ENCODE data around the gene TMEM201.
"Not testable (repeated sequence)": the region's sequence is repeated elsewhere in the genome, so short reads cannot be mapped to it uniquely, and the experiment has no call there.

Gene TMEM201

GRCh38 chr1:9621032-9621431, 32.3 kb downstream of the TMEM201 start:
- DNase-seq (ENCODE audit: low read depth in 2 of 2): no peak

GRCh38 chr1:9624081-9624480, 35.4 kb downstream of the TMEM201 start:
- no peak for DNase-seq (ENCODE audit: low read depth in 2 of 2)

DNA sequence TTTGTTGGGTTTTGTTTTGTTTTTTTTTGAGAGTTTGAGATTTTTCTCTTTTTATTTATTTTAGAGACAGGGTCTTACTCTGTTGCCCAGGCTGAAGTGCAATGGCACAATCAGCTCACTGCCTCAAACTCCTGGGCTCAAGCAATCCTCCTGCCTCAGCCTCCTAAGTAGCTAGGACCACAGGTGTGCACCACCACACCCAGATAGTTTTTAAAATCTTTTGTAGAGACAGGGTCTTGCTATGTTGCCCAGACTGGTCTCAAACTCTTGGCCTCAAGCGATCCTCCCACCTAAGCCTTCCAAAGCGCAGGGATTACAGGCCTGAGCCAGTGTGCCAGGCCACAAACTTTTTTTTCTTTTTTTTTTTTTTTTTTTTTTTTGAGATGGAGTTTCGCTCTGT, 36.3 kb downstream of the TMEM201 start:
- not testable (repeated sequence) for DNase-seq (ENCODE audit: low read depth in 2 of 2)

- no peak for DNase-seq (ENCODE audit: low read depth in 2 of 2)
These were observed 37.5 kb downstream of the TMEM201 start for GRCh38 chr1:9626201-9626608.

GRCh38 chr1:9628541-9629444, 40.1 kb downstream of the TMEM201 start:
- peak; percentile 49 to 62 for DNase-seq (ENCODE audit: low read depth in 2 of 2)

- DNase-seq (ENCODE audit: low read depth in 2 of 2): peak; percentile 69 to 73
These were observed 40.9 kb downstream of the TMEM201 start for GRCh38 chr1:9629445-9630201.

GRCh38 chr1:9630331-9631111, 41.8 kb downstream of the TMEM201 start:
- no peak for DNase-seq (ENCODE audit: low read depth in 2 of 2)

DNA sequence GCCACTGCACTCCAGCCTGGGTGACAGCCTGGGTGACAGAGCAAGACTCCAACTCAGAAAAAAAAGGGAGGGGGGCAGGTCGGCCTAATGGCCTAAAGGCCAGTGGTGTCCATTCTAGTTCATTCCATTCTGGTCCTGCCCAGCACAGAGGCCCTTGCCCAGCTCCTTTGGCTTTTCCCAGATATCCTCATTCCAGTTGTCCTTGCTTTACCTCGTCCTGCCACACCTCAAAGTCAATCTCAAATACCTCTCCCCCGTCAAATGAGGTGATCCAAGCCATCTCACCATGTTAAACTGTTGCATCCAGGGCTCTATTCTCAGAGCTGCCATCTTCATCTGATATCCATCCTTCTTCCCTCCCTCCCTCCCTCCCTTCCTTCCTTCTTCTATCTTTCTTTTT, 42.9 kb downstream of the TMEM201 start:
- DNase-seq (ENCODE audit: low read depth in 2 of 2): no peak

DNA sequence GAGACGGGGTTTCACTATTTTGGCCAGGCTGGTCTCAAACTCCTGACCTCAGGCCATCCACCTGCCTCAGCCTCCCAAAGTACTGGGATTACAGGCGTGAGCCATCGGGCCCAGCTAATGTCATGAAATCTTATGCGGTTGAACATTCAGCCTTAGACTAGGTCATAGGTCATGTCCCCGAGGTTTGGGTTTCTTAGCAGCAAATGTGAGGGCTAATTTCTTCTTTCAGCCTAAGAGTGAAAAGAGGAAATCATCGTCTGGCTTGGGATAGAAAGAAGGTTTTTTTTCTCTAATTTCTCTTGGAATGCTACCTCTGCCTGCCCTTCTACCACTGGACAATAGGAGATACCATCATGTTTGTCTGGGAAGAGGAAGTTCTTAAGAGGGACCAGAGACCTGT, 44.8 kb downstream of the TMEM201 start:
- no peak for DNase-seq (ENCODE audit: low read depth in 2 of 2)

DNA sequence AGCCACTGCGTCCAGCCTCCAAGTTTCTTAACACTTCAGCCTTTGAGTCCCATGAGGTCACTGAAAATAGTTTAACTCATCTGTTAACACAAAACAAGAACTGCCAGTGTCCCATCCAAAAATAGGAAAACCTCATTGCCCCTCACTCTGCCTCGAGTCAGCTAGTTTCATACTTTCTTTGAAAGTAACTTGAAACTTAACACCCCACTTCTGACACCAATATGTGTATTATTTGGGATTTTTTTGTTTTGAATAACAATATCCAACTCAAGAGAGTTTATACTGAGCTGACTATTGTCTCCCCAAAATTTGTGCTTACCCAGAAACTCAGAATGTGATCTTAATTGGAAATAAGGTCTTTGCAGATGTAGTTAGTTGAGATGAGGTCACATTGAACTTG, 45.9 kb downstream of the TMEM201 start:
- no peak for DNase-seq (ENCODE audit: low read depth in 2 of 2)

- DNase-seq (ENCODE audit: low read depth in 2 of 2): no peak
These were observed 50.5 kb downstream of the TMEM201 start for GRCh38 chr1:9639227-9639626.

DNA sequence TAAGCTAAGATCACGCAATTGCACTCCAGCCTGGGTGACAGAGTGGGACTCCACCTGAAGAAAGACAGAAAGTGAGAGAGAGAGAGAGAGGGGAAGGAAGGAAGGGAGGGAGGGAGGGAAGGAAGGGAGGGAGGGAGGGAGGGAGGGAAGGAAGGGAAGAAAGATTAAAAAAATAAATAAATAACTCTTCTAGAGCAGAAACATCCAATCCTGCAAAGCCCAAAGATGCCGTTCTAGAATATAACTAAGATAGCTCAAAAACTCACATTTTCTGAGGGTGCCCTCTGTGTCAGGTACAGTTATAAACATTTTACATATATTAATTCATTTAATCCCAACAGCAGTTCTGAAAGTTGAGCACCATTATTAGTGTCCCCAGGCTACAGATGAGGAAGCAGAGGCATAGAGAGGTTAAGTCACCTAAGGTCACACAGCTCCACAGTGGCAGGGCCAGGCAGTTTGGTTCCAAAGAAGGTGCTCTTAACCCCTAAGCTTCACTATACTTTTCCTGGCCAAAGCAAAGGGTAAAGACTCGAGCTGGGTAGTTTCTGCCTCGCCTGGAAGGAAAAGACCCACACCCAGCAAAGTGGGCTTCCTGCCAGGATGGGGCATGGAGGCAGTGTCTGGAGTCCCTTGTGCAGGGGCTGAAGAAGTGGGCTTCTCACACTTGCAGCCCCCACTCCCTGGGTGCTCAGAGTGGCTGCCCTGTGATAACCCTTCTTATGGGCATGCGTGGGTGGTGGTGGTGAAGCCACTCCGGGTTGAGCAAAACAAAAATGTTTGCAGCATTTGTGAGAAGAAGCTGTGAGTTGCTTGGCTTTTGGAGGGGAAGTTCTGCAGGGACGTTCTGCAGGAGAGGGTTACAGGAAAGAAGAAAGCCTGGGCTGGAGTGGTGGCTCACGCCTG, 54.9 kb downstream of the TMEM201 start:
- DNase-seq (ENCODE audit: low read depth in 2 of 2): no peak

DNA sequence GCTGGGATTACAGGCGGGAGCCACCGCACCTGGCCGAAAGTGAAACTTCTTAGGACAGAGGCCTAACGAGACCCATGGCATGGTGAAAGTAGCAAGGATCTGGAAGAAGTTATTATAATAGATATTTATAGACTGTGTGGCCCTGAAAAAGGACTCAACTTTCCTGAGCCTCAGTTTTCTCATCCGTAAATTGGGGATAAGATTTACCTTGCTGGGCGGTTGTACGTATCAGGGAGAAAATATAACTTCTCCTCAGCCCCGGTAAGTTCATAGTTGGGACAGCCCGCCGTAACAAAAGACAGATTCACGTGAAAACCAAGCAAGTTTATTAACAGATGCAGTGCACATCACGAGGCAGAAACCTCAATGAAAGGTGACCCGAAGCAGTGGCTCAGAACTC, 57.3 kb downstream of the TMEM201 start:
- DNase-seq (ENCODE audit: low read depth in 2 of 2): no peak

- DNase-seq (ENCODE audit: low read depth in 2 of 2): no peak
These were observed 59.5 kb downstream of the TMEM201 start for GRCh38 chr1:9648171-9648570.

GRCh38 chr1:9649769-9650168, 61.1 kb downstream of the TMEM201 start:
- no peak for DNase-seq (ENCODE audit: low read depth in 2 of 2)

DNA sequence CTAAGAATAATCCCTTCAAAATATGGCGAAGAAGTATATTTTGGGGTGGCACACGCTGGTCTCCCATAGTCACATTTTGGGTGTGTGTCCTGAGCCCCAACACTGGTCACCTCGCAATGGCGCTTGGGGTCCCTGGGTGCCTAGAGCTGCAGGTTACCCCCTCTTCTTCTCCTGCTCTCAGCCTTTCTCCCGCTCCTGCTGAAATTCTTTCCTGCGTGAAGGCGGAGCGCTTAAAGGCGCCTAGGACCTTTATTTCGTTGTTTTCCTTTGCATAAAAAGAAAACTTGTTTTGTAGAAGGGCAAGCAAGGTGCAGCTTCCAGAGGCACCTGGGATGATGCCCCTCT, 62.5 kb downstream of the TMEM201 start:
- no peak for DNase-seq (ENCODE audit: low read depth in 2 of 2)

- DNase-seq (ENCODE audit: low read depth in 2 of 2): peak in 1 of 2 donors; percentile 33
These were observed 63.1 kb downstream of the TMEM201 start, which contains the start of gene PIK3CD for GRCh38 chr1:9651565-9652378. Gene PIK3CD (plus strand): TSS chr1:9651731. CDS start chr1:9710456, 58,725 bp downstream.

- peak in 1 of 2 donors; percentile 34 for DNase-seq (ENCODE audit: low read depth in 2 of 2)
These were observed 63.9 kb downstream of the TMEM201 start for GRCh38 chr1:9652379-9653209.

DNA sequence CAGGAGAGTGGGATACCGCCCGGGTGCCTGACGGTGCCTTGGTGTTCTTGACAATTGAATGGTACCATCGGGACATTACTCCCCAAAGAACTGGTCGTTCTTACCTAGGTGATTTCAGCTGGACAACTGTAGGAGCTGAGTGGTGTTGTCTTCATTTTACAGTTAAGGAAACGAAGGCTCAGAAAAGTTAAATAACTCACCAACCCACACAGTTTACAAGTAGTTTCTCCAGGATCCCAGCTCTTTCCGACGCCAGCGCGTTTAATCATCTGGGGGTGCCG, 64.4 kb downstream of the TMEM201 start:
- no peak for DNase-seq (ENCODE audit: low read depth in 2 of 2)

Data from stimulated activated CD4-positive, alpha-beta T cell treated with anti-CD3 and anti-CD28 coated beads, Interleukin-4, amount 100 ng/mL, for 48 hours (primary cell).